Measurements from ENCODE around the gene KCNMA1.

The KCNMA1 gene

GRCh38 chr10:77386365-77386764, 251.2 kb downstream of the KCNMA1 start:
- no peak overlapping the region for H2AFZ ChIP-seq (ENCODE audit: low read depth, low read length, severe bottlenecking)
- H4K20me1 ChIP-seq (ENCODE audit: low read depth, low read length) = no peaks in the 10 kb centered on the region
- H3K27ac ChIP-seq (ENCODE audit: low read depth, low read length) = no peak overlapping the region
- no peak overlapping the region for H3K9ac ChIP-seq (ENCODE audit: low read length)
- no peaks in the 10 kb centered on the region for H3K27me3 ChIP-seq (ENCODE audit: low read length)
- no peaks in the 10 kb centered on the region for H3K9me2 ChIP-seq (replicated peaks; ENCODE audit: insufficient read depth, low read length)
- no peak for TF ChIP-seq CTCF (IDR thresholded peaks at IDR 0.05; ENCODE audit: insufficient read depth, low read length, poor library complexity, severe bottlenecking)
- no peak for TF ChIP-seq EZH2phosphoT487 (conservative IDR thresholded peaks at IDR 0.05; ENCODE audit: low read length)
- H3K4me2 ChIP-seq (ENCODE audit: low read depth, low read length, poor library complexity, severe bottlenecking) = no peak overlapping the region
- no peak overlapping the region for H3K4me3 ChIP-seq (ENCODE audit: insufficient read depth, low read length, poor library complexity, severe bottlenecking)
- H3K9me3 ChIP-seq (ENCODE audit: insufficient read depth, low read length) = no peaks in the 10 kb centered on the region
- H3K79me2 ChIP-seq (ENCODE audit: insufficient read depth, low read length) = no peaks in the 10 kb centered on the region
- H3F3A ChIP-seq (ENCODE audit: insufficient read depth) = no peaks in the 10 kb centered on the region
- H3K36me3 ChIP-seq (ENCODE audit: low read length) = no peaks in the 10 kb centered on the region

GRCh38 chr10:77385315-77385714, 252.3 kb downstream of the KCNMA1 start:
- Histone ChIP-seq H3K36me3 (ENCODE audit: low read length) (no peaks in the 10 kb centered on the region), H3F3A (ENCODE audit: insufficient read depth) (no peaks in the 10 kb centered on the region), H3K4me2 (ENCODE audit: low read depth, low read length, poor library complexity, severe bottlenecking) (no peak overlapping the region), H2AFZ (ENCODE audit: low read depth, low read length, severe bottlenecking) (no peak overlapping the region), H3K9me3 (ENCODE audit: insufficient read depth, low read length) (no peaks in the 10 kb centered on the region), H3K27ac (ENCODE audit: low read depth, low read length) (no peak overlapping the region), H3K9me2 (replicated peaks; ENCODE audit: insufficient read depth, low read length) (no peaks in the 10 kb centered on the region), H3K9ac (ENCODE audit: low read length) (no peak overlapping the region), H3K4me3 (ENCODE audit: insufficient read depth, low read length, poor library complexity, severe bottlenecking) (no peak overlapping the region), H3K79me2 (ENCODE audit: insufficient read depth, low read length) (no peaks in the 10 kb centered on the region), H4K20me1 (ENCODE audit: low read depth, low read length) (no peaks in the 10 kb centered on the region), H3K27me3 (ENCODE audit: low read length) (no peaks in the 10 kb centered on the region)
- TF ChIP-seq CTCF (IDR thresholded peaks at IDR 0.05; ENCODE audit: insufficient read depth, low read length, poor library complexity, severe bottlenecking) (no peak), EZH2phosphoT487 (conservative IDR thresholded peaks at IDR 0.05; ENCODE audit: low read length) (no peak)

- H3K27me3 ChIP-seq (ENCODE audit: low read length) = no peaks in the 10 kb centered on the region
- no peaks in the 10 kb centered on the region for H3K9me3 ChIP-seq (ENCODE audit: insufficient read depth, low read length)
- H3K9ac ChIP-seq (ENCODE audit: low read length) = no peak overlapping the region
- no peaks in the 10 kb centered on the region for H3K36me3 ChIP-seq (ENCODE audit: low read length)
- no peak for TF ChIP-seq EZH2phosphoT487 (conservative IDR thresholded peaks at IDR 0.05; ENCODE audit: low read length)
- no peak for TF ChIP-seq CTCF (IDR thresholded peaks at IDR 0.05; ENCODE audit: insufficient read depth, low read length, poor library complexity, severe bottlenecking)
- H3K4me2 ChIP-seq (ENCODE audit: low read depth, low read length, poor library complexity, severe bottlenecking) = no peak overlapping the region
- no peak overlapping the region for H3K4me3 ChIP-seq (ENCODE audit: insufficient read depth, low read length, poor library complexity, severe bottlenecking)
- H2AFZ ChIP-seq (ENCODE audit: low read depth, low read length, severe bottlenecking) = no peak overlapping the region
- H3K79me2 ChIP-seq (ENCODE audit: insufficient read depth, low read length) = no peaks in the 10 kb centered on the region
- no peaks in the 10 kb centered on the region for H4K20me1 ChIP-seq (ENCODE audit: low read depth, low read length)
- H3K27ac ChIP-seq (ENCODE audit: low read depth, low read length) = no peak overlapping the region
- no peaks in the 10 kb centered on the region for H3K9me2 ChIP-seq (replicated peaks; ENCODE audit: insufficient read depth, low read length)
- H3F3A ChIP-seq (ENCODE audit: insufficient read depth) = no peaks in the 10 kb centered on the region
Measured at GRCh38 chr10:77383861-77384553, 253.6 kb downstream of the KCNMA1 start.

All from SU-DHL-6 (cell line).